Measurements from ENCODE around the gene FBXO38.

FBXO38 gene

GRCh38 chr5:148446611-148447010 is 62.9 kb downstream of the FBXO38 start:
- Histone ChIP-seq H3F3A (ENCODE audit: low read depth) (no peaks in the 10 kb centered on the region), H3K9me3 (ENCODE audit: insufficient read depth, low read depth, low read length) (no peaks in the 10 kb centered on the region), H3K9ac (ENCODE audit: low read depth, low read length, poor library complexity, severe bottlenecking) (no peak overlapping the region), H3K4me3 (ENCODE audit: low read length, poor library complexity, severe bottlenecking) (no peak overlapping the region), H3K27me3 (ENCODE audit: insufficient read depth, low read length, poor library complexity, severe bottlenecking) (no peaks in the 10 kb centered on the region), H3K4me2 (ENCODE audit: low read depth, low read length, poor library complexity, severe bottlenecking) (no peak overlapping the region), H4K20me1 (ENCODE audit: insufficient read depth, low read length, poor library complexity, severe bottlenecking) (no peaks in the 10 kb centered on the region), H3K9me2 (replicated peaks; ENCODE audit: low read depth, low read length) (no peaks in the 10 kb centered on the region), H3K36me3 (ENCODE audit: insufficient read depth, low read length) (peaks cover 18% of the 10 kb centered on the region; the same call in 1 of the 2 replicates), H2AFZ (ENCODE audit: low read length) (no peak overlapping the region), H3K4me1 (ENCODE audit: insufficient read depth, low read length, poor library complexity, severe bottlenecking) (no peaks in the 10 kb centered on the region), H3K79me2 (ENCODE audit: insufficient read depth, low read length) (no peaks in the 10 kb centered on the region)
- TF ChIP-seq EZH2phosphoT487 (IDR thresholded peaks at IDR 0.05; ENCODE audit: borderline replicate concordance), result no peak
- TF ChIP-seq CTCF (conservative IDR thresholded peaks at IDR 0.05; ENCODE audit: low read length), result no peak

GRCh38 chr5:148452499-148453193 is 68.9 kb downstream of the FBXO38 start:
- no peaks in the 10 kb centered on the region for H3K9me3 ChIP-seq (ENCODE audit: insufficient read depth, low read depth, low read length)
- no peaks in the 10 kb centered on the region for H3K27me3 ChIP-seq (ENCODE audit: insufficient read depth, low read length, poor library complexity, severe bottlenecking)
- TF ChIP-seq EZH2phosphoT487 (IDR thresholded peaks at IDR 0.05; ENCODE audit: borderline replicate concordance), result no peak
- no peak for TF ChIP-seq CTCF (conservative IDR thresholded peaks at IDR 0.05; ENCODE audit: low read length)

GRCh38 chr5:148454576-148454975 is 70.8 kb downstream of the FBXO38 start:
- H2AFZ ChIP-seq (ENCODE audit: low read length), result no peak overlapping the region
- H3K9ac ChIP-seq (ENCODE audit: low read depth, low read length, poor library complexity, severe bottlenecking), result no peak overlapping the region
- no peak overlapping the region for H3K4me3 ChIP-seq (ENCODE audit: low read length, poor library complexity, severe bottlenecking)
- no peak for TF ChIP-seq EZH2phosphoT487 (IDR thresholded peaks at IDR 0.05; ENCODE audit: borderline replicate concordance)
- no peak for TF ChIP-seq CTCF (conservative IDR thresholded peaks at IDR 0.05; ENCODE audit: low read length)
- H3F3A ChIP-seq (ENCODE audit: low read depth), result no peaks in the 10 kb centered on the region
- H3K9me3 ChIP-seq (ENCODE audit: insufficient read depth, low read depth, low read length), result no peaks in the 10 kb centered on the region
- no peaks in the 10 kb centered on the region for H3K27me3 ChIP-seq (ENCODE audit: insufficient read depth, low read length, poor library complexity, severe bottlenecking)
- no peaks in the 10 kb centered on the region for H4K20me1 ChIP-seq (ENCODE audit: insufficient read depth, low read length, poor library complexity, severe bottlenecking)
- H3K9me2 ChIP-seq (replicated peaks; ENCODE audit: low read depth, low read length), result no peaks in the 10 kb centered on the region
- no peaks in the 10 kb centered on the region for H3K36me3 ChIP-seq (ENCODE audit: insufficient read depth, low read length)
- no peaks in the 10 kb centered on the region for H3K79me2 ChIP-seq (ENCODE audit: insufficient read depth, low read length)
- H3K4me1 ChIP-seq (ENCODE audit: insufficient read depth, low read length, poor library complexity, severe bottlenecking), result no peaks in the 10 kb centered on the region
- H3K4me2 ChIP-seq (ENCODE audit: low read depth, low read length, poor library complexity, severe bottlenecking), result no peak overlapping the region

More at GRCh38 chr5:148452499-148453193, 68.9 kb downstream of the FBXO38 start:
- Histone ChIP-seq H3K4me3 (ENCODE audit: low read length, poor library complexity, severe bottlenecking) (no peak overlapping the region), H3K4me2 (ENCODE audit: low read depth, low read length, poor library complexity, severe bottlenecking) (no peak overlapping the region), H4K20me1 (ENCODE audit: insufficient read depth, low read length, poor library complexity, severe bottlenecking) (no peaks in the 10 kb centered on the region), H3K4me1 (ENCODE audit: insufficient read depth, low read length, poor library complexity, severe bottlenecking) (no peaks in the 10 kb centered on the region), H3K9me2 (replicated peaks; ENCODE audit: low read depth, low read length) (no peaks in the 10 kb centered on the region), H3K36me3 (ENCODE audit: insufficient read depth, low read length) (no peaks in the 10 kb centered on the region), H3K79me2 (ENCODE audit: insufficient read depth, low read length) (no peaks in the 10 kb centered on the region), H3K9ac (ENCODE audit: low read depth, low read length, poor library complexity, severe bottlenecking) (no peak overlapping the region), H3F3A (ENCODE audit: low read depth) (no peaks in the 10 kb centered on the region), H2AFZ (ENCODE audit: low read length) (no peak overlapping the region)
